ENCODE data around the gene DNASE1L2.

DNASE1L2 gene

DNA sequence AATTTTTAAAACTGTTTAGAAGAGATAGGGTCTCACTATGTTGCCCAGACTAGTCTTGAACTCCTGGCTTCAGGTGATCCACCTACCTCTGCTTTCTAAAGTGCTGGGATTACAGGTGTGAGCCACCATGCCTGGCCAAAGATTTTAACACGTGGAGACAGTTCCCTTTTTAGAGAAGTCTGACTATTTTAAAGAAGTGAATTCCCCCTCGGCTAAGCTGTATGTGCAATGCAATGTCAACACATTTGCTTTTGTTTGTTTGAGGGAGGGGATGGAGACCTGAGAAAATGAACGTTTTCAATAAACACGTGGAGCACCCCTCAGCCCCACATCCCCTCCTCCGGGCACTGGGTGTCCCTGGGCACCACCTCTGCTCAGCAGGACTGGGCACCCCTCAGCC, 46.0 kb downstream of the DNASE1L2 start:
- TF ChIP-seq, protein P1, sequence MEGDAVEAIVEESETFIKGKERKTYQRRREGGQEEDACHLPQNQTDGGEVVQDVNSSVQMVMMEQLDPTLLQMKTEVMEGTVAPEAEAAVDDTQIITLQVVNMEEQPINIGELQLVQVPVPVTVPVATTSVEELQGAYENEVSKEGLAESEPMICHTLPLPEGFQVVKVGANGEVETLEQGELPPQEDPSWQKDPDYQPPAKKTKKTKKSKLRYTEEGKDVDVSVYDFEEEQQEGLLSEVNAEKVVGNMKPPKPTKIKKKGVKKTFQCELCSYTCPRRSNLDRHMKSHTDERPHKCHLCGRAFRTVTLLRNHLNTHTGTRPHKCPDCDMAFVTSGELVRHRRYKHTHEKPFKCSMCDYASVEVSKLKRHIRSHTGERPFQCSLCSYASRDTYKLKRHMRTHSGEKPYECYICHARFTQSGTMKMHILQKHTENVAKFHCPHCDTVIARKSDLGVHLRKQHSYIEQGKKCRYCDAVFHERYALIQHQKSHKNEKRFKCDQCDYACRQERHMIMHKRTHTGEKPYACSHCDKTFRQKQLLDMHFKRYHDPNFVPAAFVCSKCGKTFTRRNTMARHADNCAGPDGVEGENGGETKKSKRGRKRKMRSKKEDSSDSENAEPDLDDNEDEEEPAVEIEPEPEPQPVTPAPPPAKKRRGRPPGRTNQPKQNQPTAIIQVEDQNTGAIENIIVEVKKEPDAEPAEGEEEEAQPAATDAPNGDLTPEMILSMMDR (IDR thresholded peaks at IDR 0.05; ENCODE audit: low read depth, low read length) = no peak
- in situ Hi-C loops (cut with HindIII; ENCODE audit: low sequenced_read_pairs) = no loop called here

DNA sequence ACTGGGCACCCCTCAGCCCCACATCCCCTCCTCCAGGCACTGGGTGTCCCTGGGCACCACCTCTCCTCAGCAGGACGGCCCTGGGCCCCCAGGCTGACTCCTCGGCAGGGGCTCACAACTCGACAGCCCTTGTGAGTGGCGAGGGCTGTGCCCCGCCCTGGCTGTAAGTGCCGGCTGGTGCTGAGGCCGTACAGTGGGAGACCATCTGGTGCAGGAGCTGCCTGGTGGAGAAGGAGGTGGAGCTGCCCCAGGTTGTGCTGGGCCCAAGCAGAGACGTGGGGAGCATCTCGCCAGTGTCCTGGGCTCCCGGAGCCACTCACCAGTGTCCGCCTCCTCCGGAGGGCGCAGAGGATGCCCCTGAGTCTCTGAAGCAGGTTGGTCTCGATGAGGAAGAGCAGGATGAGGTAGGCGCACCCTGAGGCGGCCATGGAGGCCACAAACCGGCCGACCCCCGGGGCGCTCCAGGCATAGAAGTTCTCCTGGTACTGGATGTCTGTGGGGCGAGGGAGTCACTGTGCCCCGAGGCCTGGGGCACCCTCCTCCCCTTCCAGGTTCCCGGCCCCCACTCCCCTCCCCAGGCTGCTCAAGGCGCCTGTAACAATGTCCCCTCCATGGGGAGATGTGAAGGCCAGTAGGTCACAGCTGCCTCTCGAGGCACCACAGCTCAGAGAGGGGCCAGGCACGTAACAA, 46.8 kb downstream of the DNASE1L2 start:
- in situ Hi-C loops (cut with HindIII; ENCODE audit: low sequenced_read_pairs) = no loop called here

More for the DNA sequence above, 46.0 kb downstream of the DNASE1L2 start:
- H3K4me3 ChIP-seq (ENCODE audit: low read depth, low read length) = no peak overlapping the region
- no peak for DNase-seq (ENCODE audit: low read depth, low spot score)

DNA sequence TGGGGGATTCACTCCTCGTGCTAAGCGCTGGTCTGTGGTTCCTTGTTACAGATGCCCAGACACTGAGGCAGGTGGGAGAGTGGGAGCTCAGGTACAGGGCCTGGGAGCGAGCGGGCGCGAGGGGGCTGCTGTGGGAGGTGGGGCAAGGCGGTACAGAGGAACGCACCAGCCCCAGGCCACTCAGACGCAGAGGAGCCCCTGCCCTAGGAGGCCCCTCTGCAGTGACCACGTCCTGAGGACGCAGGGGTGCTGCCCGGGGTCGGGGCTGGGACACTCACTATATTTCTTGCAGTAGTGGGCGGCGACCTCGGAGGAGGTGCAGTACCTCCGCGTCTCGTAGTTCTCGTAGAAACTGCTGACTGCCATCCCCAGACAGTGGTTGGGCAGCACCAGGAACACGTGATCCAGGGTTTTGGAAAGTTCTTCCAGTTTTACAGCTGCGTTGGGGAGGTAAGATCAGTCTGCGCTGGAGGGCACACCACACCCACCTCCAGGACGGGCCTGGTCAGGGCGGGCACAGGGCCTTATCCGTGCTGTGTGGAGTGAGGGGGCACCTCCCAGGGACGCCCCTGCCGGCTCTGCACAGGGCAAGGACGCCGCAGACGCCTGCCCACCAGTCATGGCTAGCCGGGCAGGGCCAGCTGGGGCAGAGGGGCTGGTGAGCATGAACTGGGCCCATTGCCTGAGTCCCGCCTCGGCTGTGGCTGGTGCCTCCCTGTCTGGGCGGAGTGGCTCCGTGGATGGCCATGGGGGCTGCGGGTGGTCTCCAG, 47.9 kb downstream of the DNASE1L2 start:
- H3K4me3 ChIP-seq (ENCODE audit: low read depth, low read length) = no peak overlapping the region
- TF ChIP-seq, protein P1 (IDR thresholded peaks at IDR 0.05; ENCODE audit: low read depth, low read length) = no peak
- DNase-seq (ENCODE audit: low read depth, low spot score) = no peak
- in situ Hi-C loops (cut with HindIII; ENCODE audit: low sequenced_read_pairs) = no loop called here

More for the DNA sequence above, 46.8 kb downstream of the DNASE1L2 start:
- DNase-seq (ENCODE audit: low read depth, low spot score) = no peak
- TF ChIP-seq, protein P1 (IDR thresholded peaks at IDR 0.05; ENCODE audit: low read depth, low read length) = no peak
- H3K4me3 ChIP-seq (ENCODE audit: low read depth, low read length) = no peak overlapping the region

DNA sequence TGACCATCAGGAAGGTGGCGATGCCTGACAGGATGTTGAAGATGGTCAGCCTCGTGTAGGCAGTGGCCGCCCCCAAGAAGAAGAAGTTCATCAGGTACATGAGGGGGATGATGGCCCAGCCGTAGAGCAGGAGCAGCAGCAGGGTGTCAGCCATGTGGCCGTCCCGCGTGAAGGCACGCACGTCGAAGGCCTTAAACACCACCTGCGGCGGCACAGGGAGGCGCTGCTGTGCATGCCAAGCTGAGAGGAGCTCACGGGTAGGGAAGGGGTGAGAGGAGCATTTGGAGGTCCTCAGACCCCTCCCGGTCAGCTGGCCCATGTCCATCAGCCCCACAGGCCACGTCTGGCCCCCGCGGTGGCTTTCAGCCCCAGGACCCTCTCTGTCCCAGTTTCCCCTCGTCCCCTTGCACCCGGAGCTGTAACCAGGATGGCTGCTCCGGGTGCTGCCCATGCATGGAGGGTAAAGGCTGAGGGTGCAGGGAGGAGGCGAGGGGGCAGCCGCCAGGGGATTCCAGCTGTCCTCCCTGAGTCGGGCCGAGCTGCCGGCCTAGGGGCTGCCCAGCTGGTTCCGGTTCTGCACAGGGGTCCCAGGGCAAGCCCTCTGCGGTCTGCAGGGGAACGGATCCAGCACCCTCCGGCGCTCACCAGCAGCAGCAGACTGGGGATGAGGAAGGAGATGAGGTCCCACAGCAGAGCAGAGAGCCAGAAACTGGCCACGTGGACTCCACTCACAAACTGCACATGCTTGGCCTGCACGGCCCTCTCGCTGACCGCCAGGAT, 48.7 kb downstream of the DNASE1L2 start:
- DNase-seq (ENCODE audit: low read depth, low spot score) = no peak
- in situ Hi-C loops (cut with HindIII; ENCODE audit: low sequenced_read_pairs) = no loop called here
- TF ChIP-seq, protein P1 (IDR thresholded peaks at IDR 0.05; ENCODE audit: low read depth, low read length) = no peak
- H3K4me3 ChIP-seq (ENCODE audit: low read depth, low read length) = no peak overlapping the region

DNA sequence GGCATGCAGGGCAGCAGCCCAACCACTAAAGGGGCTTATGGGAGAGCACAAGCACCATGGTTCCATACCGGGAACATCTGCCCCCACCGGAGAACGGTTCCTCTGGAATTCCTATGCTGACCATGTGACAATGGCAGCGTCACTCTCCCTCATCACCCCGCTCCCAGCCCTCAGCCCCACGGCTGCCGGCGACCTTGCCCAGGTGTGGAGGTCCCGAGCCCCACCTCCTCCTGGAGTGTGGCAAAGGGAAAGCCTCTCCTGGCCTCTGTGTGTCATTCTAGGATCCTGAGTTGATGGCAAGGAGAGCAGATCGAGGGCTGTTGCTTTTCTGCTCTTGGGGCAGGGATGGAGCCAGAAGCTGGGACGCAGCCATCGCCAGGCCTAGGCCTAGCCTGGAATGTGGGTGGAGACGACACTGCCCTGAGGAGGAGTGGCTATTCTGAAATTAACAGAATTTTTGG, 49.5 kb downstream of the DNASE1L2 start:
- no peak overlapping the region for H3K4me3 ChIP-seq (ENCODE audit: low read depth, low read length)
- TF ChIP-seq, protein P1 (IDR thresholded peaks at IDR 0.05; ENCODE audit: low read depth, low read length) = no peak
- in situ Hi-C loops (cut with HindIII; ENCODE audit: low sequenced_read_pairs) = no loop called here
- DNase-seq (ENCODE audit: low read depth, low spot score) = no peak

DNA sequence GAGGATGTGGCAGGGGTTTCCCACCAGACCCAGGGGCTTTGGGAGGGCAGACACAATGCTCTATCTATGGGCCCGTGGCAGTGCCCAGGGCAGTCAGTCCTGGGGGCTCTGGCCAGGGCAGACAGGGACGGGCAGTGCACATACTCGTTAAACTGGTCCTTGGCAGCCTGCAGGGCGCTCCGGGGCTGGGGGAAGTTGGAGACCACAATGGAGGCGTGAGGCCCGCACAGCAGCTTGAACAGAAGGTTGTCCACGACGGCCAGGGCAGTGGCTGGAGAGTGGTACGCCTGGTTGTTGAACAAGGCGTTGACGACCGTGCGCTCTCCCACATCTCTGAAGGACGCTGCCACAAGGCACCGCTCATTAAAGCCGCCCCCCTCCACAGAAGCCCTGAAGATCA, 50.3 kb downstream of the DNASE1L2 start:
- in situ Hi-C loops (cut with HindIII; ENCODE audit: low sequenced_read_pairs) = no loop called here
- H3K4me3 ChIP-seq (ENCODE audit: low read depth, low read length) = no peak overlapping the region
- DNase-seq (ENCODE audit: low read depth, low spot score) = no peak
- TF ChIP-seq, protein P1 (IDR thresholded peaks at IDR 0.05; ENCODE audit: low read depth, low read length) = no peak
